ENCODE data around the gene CELF2. TPM values are rescaled to one million over a fixed set of nuclear protein-coding genes. Genes with fewer than 3 reads are reported as not detected.

Gene CELF2
- total RNA-seq, 1 donor, result 21.9 TPM

- H3K4me3 ChIP-seq (ENCODE audit: low read depth, low read length), result no peak overlapping the region
- DNase-seq (ENCODE audit: low read depth), result no peak
- no peak for TF ChIP-seq CTCF (IDR thresholded peaks at IDR 0.05; ENCODE audit: insufficient read depth, low read length)
Observed at GRCh38 chr10:11107948-11108347, 90.3 kb downstream of the CELF2 start.

GRCh38 chr10:11108356-11108755 is 90.7 kb downstream of the CELF2 start:
- no peak for TF ChIP-seq CTCF (IDR thresholded peaks at IDR 0.05; ENCODE audit: insufficient read depth, low read length)
- DNase-seq (ENCODE audit: low read depth), result no peak
- H3K4me3 ChIP-seq (ENCODE audit: low read depth, low read length), result no peak overlapping the region

GRCh38 chr10:11109590-11109989 is 91.9 kb downstream of the CELF2 start:
- DNase-seq (ENCODE audit: low read depth), result no peak
- no peak overlapping the region for H3K4me3 ChIP-seq (ENCODE audit: low read depth, low read length)
- no peak for TF ChIP-seq CTCF (IDR thresholded peaks at IDR 0.05; ENCODE audit: insufficient read depth, low read length)

- TF ChIP-seq CTCF (IDR thresholded peaks at IDR 0.05; ENCODE audit: insufficient read depth, low read length), result no peak
Observed at GRCh38 chr10:11110539-11110938, 92.9 kb downstream of the CELF2 start.

GRCh38 chr10:11111490-11111889 is 93.8 kb downstream of the CELF2 start:
- no peak for DNase-seq (ENCODE audit: low read depth)
- H3K4me3 ChIP-seq (ENCODE audit: low read depth, low read length), result no peak overlapping the region
- no peak for TF ChIP-seq CTCF (IDR thresholded peaks at IDR 0.05; ENCODE audit: insufficient read depth, low read length)

More at GRCh38 chr10:11110539-11110938, 92.9 kb downstream of the CELF2 start:
- no peak for DNase-seq (ENCODE audit: low read depth)
- no peak overlapping the region for H3K4me3 ChIP-seq (ENCODE audit: low read depth, low read length)

- TF ChIP-seq CTCF (IDR thresholded peaks at IDR 0.05; ENCODE audit: insufficient read depth, low read length), result no peak
Observed at GRCh38 chr10:11112718-11113117, 95.0 kb downstream of the CELF2 start.

GRCh38 chr10:11113156-11113555 is 95.5 kb downstream of the CELF2 start:
- TF ChIP-seq CTCF (IDR thresholded peaks at IDR 0.05; ENCODE audit: insufficient read depth, low read length), result no peak
- no peak for DNase-seq (ENCODE audit: low read depth)
- no peak overlapping the region for H3K4me3 ChIP-seq (ENCODE audit: low read depth, low read length)

More at GRCh38 chr10:11112718-11113117, 95.0 kb downstream of the CELF2 start:
- no peak for DNase-seq (ENCODE audit: low read depth)
- no peak overlapping the region for H3K4me3 ChIP-seq (ENCODE audit: low read depth, low read length)

All from fibroblast of the aortic adventitia (primary cell).